CD14-positive monocyte (primary cell): ENCODE data around the gene RAPGEF2. TPM values are rescaled to one million over a fixed set of nuclear protein-coding genes. Genes with fewer than 3 reads are reported as not detected.

Experiments
- DNase-seq, 3 donors: peaks; one replicate each; pipeline ENCODE4 v3.0.0-alpha.2; 2011 to 2022
- H2AFZ ChIP-seq: 2 replicates; pipeline ENCODE4 v1.6.0; 2012; ENCODE audit warnings: mild to moderate bottlenecking, low read depth, low read length, inconsistent platforms; ENCODE audit not compliant: insufficient read depth, poor library complexity, severe bottlenecking
- H3K27ac ChIP-seq, 2 donors: 1 replicate in 1 of 2; 2 replicates in 1 of 2; pipeline ENCODE4 v1.5.1; 2012 to 2013; ENCODE audit warnings: low read length in 2 of 2, control low read depth in 1 of 2, inconsistent platforms in 1 of 2, low read depth in 1 of 2, mild to moderate bottlenecking in 1 of 2
- H3K27me3 ChIP-seq, 2 donors: one replicate each; pipeline versions ENCODE4 v1.6.0 to v1.6.1; 2011 to 2013; ENCODE audit warnings: low read length in 2 of 2; ENCODE audit not compliant: control insufficient read depth in 2 of 2, insufficient read depth in 2 of 2
- H3K36me3 ChIP-seq, 2 donors: replicated peaks in 1 of 2; 1 replicate in 1 of 2; 2 replicates in 1 of 2; pipeline versions ENCODE4 v1.5.1 to v1.6.1; 2012 to 2013; ENCODE audit warnings: low read length in 2 of 2, control low read depth in 1 of 2, inconsistent platforms in 1 of 2, mild to moderate bottlenecking in 1 of 2; ENCODE audit not compliant: insufficient read depth in 2 of 2, control insufficient read depth in 1 of 2
- H3K4me1 ChIP-seq, 2 donors: 1 replicate in 1 of 2; 2 replicates in 1 of 2; pipeline versions ENCODE4 v1.5.1 to v1.6.1; 2012 to 2013; ENCODE audit warnings: low read length in 2 of 2, control low read depth in 1 of 2, inconsistent platforms in 1 of 2, mild to moderate bottlenecking in 1 of 2, moderate library complexity in 1 of 2; ENCODE audit not compliant: insufficient read depth in 2 of 2, control insufficient read depth in 1 of 2
- H3K4me2 ChIP-seq: replicated peaks from 2 replicates; pipeline ENCODE3; 2012; ENCODE audit warnings: low read length, moderate library complexity, mild to moderate bottlenecking; ENCODE audit not compliant: poor library complexity, severe bottlenecking; ENCODE audit errors: extremely low read depth
- H3K4me3 ChIP-seq, 3 experiments: fragments of 200-600 bp in 1 of 3; sonication (generic) in 1 of 3; replicated peaks in 1 of 3; 1 replicate in 2 of 3; 2 replicates in 1 of 3; pipeline ENCODE4 v1.5.1; 2011 to 2013; ENCODE audit warnings: low read length in 3 of 3, mild to moderate bottlenecking in 3 of 3, control low read depth in 2 of 3, low read depth in 2 of 3, inconsistent platforms in 1 of 3, moderate library complexity in 1 of 3
- H3K79me2 ChIP-seq: 2 replicates; pipeline ENCODE4 v1.6.0; 2012; ENCODE audit warnings: mild to moderate bottlenecking, control low read depth, inconsistent platforms, low read length, moderate library complexity; ENCODE audit not compliant: insufficient read depth
- H3K9ac ChIP-seq: 2 replicates; pipeline ENCODE4 v1.6.0; 2017; ENCODE audit warnings: low read length, mild to moderate bottlenecking; ENCODE audit not compliant: insufficient read depth, poor library complexity, severe bottlenecking
- H3K9me3 ChIP-seq, 2 donors: replicated peaks in 1 of 2; 1 replicate in 1 of 2; 2 replicates in 1 of 2; pipeline versions ENCODE4 v1.5.1 to v1.6.1; 2012 to 2013; ENCODE audit warnings: low read length in 2 of 2, control low read depth in 1 of 2; ENCODE audit not compliant: control insufficient read depth in 1 of 2, insufficient read depth in 1 of 2
- H4K20me1 ChIP-seq: 2 replicates; pipeline ENCODE4 v1.6.0; 2012; ENCODE audit warnings: mild to moderate bottlenecking, low read length, control low read depth, moderate library complexity; ENCODE audit not compliant: insufficient read depth
- H3K27ac Mint-ChIP-seq, 7 donors: one replicate each; pipeline ENCODE4 v1.8.0; 2020; ENCODE audit warnings: mild to moderate bottlenecking in 7 of 7, mixed read lengths in 7 of 7, moderate library complexity in 6 of 7, inconsistent platforms in 2 of 7
- H3K27me3 Mint-ChIP-seq, 3 donors: one replicate each; pipeline ENCODE4 v1.8.0; 2021 to 2022; ENCODE audit warnings: low read depth in 3 of 3, mild to moderate bottlenecking in 3 of 3, mixed read lengths in 3 of 3, moderate library complexity in 3 of 3, inconsistent platforms in 1 of 3
- H3K36me3 Mint-ChIP-seq, 2 donors: one replicate each; pipeline ENCODE4 v1.8.0; 2020; ENCODE audit warnings: mixed read lengths in 2 of 2, inconsistent platforms in 1 of 2, mild to moderate bottlenecking in 1 of 2
- H3K4me1 Mint-ChIP-seq: one replicate; pipeline ENCODE4 v1.8.0; 2020; ENCODE audit warnings: mild to moderate bottlenecking, mixed read lengths
- H3K4me3 Mint-ChIP-seq, 2 donors: one replicate each; pipeline ENCODE4 v1.8.0; 2020; ENCODE audit warnings: mild to moderate bottlenecking in 2 of 2, mixed read lengths in 2 of 2, moderate library complexity in 1 of 2
- H3K9me3 Mint-ChIP-seq, 7 donors: one replicate each; pipeline ENCODE4 v1.8.0; 2020 to 2022; ENCODE audit warnings: mixed read lengths in 7 of 7, mild to moderate bottlenecking in 6 of 7, moderate library complexity in 6 of 7, inconsistent platforms in 2 of 7
- WGBS: methylation state at CpG from one replicate; pipeline ENCODE4 v1.1.5; 2013; ENCODE audit warnings: missing lambda C conversion rate; ENCODE audit not compliant: insufficient coverage; 5-methylcytosine and 5-hydroxymethylcytosine counted together
- intact Hi-C, 2 donors: fragments of 100-400 bp; cut with micrococcal nuclease; formaldehyde crosslinking; loops; one replicate each; pipeline versions ENCODE4 v1.15.0 to v1.15.1; 2023
- polyA plus RNA-seq, 3 donors: library from polyadenylated mRNA; depleted of rRNA in 1 of 3; unstranded in 2 of 3; stranded (reverse) in 1 of 3; fragments of 300-500 nt in 2 of 3; fragments of >200 nt in 1 of 3; fragmentation: Illumina TruSeq in 2 of 3; gene quantifications; 1 replicate in 2 of 3; 2 replicates in 1 of 3; pipeline ENCODE4 v1.2.3, GENCODE V29; 2012 to 2021
- TF ChIP-seq, protein P1 (sequence below): fragments of 200-600 bp; IDR thresholded peaks from one replicate; pipeline ENCODE4 v1.8.0; 2022; ENCODE audit warnings: antibody characterized with exemption, mild to moderate bottlenecking

RAPGEF2 gene
- polyA plus RNA-seq, 3 donors, result 1.5 to 29.8 (median 2.0) TPM

DNA sequence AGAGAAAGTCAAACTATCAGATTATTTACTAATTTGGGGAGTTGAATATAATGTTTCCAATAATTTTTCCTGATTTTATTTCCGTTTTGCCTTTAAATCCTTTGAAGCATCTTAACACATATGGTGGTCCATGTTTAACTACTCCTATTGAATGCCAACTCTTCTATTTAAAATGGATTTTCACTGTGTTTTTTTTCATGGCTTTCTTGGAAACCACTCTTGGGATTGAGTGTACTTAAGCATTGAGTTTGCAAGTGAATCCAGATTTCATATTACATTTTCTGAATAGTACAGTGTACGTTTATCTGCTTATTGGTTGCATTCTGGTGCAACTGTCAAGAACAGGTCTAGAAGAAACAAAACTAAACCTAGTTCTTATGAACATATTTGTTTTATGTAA is 45.6 kb downstream of the RAPGEF2 start:
- H3K27me3 ChIP-seq, result no peaks in the 10 kb centered on the region
- H3K9ac ChIP-seq, result no peak overlapping the region
- no peak for DNase-seq
- H2AFZ ChIP-seq, result no peak overlapping the region
- H3K4me3 Mint-ChIP-seq, result no peak overlapping the region
- H3K9me3 ChIP-seq, result no peaks in the 10 kb centered on the region
- H3K27ac ChIP-seq, result no peak overlapping the region
- no peaks in the 10 kb centered on the region for H3K36me3 ChIP-seq
- H3K9me3 Mint-ChIP-seq, result no peaks in the 10 kb centered on the region
- H3K79me2 ChIP-seq, result peaks cover 50% of the 10 kb centered on the region
- intact Hi-C loops, result no loop called here
- H3K4me1 ChIP-seq, result no peaks in the 10 kb centered on the region
- H3K4me3 ChIP-seq, result no peak overlapping the region
- no peak overlapping the region for H3K4me2 ChIP-seq
- H3K27me3 Mint-ChIP-seq, result peaks cover 0 to 1% (median 0%) of the 10 kb centered on the region in 3 donors
- H3K27ac Mint-ChIP-seq, result no peak overlapping the region
- TF ChIP-seq, protein P1, sequence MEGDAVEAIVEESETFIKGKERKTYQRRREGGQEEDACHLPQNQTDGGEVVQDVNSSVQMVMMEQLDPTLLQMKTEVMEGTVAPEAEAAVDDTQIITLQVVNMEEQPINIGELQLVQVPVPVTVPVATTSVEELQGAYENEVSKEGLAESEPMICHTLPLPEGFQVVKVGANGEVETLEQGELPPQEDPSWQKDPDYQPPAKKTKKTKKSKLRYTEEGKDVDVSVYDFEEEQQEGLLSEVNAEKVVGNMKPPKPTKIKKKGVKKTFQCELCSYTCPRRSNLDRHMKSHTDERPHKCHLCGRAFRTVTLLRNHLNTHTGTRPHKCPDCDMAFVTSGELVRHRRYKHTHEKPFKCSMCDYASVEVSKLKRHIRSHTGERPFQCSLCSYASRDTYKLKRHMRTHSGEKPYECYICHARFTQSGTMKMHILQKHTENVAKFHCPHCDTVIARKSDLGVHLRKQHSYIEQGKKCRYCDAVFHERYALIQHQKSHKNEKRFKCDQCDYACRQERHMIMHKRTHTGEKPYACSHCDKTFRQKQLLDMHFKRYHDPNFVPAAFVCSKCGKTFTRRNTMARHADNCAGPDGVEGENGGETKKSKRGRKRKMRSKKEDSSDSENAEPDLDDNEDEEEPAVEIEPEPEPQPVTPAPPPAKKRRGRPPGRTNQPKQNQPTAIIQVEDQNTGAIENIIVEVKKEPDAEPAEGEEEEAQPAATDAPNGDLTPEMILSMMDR, result no peak
- no CpG with 5 or more reads among the region's 2 CpGs for WGBS
- peaks cover 98% of the 10 kb centered on the region for H4K20me1 ChIP-seq
- H3K4me1 Mint-ChIP-seq, result peaks cover 8% of the 10 kb centered on the region
- no peaks in the 10 kb centered on the region for H3K36me3 Mint-ChIP-seq

DNA sequence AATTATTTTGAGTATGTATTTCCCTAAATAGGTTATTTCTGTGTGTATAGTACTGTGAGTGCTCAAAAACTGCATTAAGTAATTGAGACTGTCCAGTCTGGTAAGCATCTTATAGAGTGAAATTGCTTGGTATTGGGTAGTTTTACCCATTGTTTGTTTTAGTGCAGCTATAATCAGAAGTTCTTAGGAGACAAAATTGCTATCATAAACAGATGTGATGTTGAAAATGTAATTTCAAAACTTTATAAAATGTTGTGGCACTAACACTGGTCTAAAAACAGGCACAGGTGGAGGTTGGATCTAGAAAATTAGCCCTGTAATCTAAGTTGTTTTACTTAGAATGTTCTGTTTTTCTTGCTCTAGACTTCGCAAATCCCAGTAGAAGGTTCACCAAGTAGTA is 46.8 kb downstream of the RAPGEF2 start:
- TF ChIP-seq, protein P1, result no peak
- Mint-ChIP-seq H3K4me1 (peaks cover 6% of the 10 kb centered on the region), H3K27ac (no peak overlapping the region), H3K27me3 (peaks cover 0 to 1% (median 0%) of the 10 kb centered on the region in 3 donors), H3K4me3 (no peak overlapping the region), H3K36me3 (no peaks in the 10 kb centered on the region), H3K9me3 (no peaks in the 10 kb centered on the region)
- no peak for DNase-seq
- Histone ChIP-seq H3K4me2 (no peak overlapping the region), H3K4me1 (no peaks in the 10 kb centered on the region), H3K36me3 (no peaks in the 10 kb centered on the region), H4K20me1 (peaks cover 98% of the 10 kb centered on the region), H3K27me3 (no peaks in the 10 kb centered on the region), H3K27ac (no peak overlapping the region), H3K4me3 (no peak overlapping the region), H3K9me3 (no peaks in the 10 kb centered on the region), H3K9ac (no peak overlapping the region), H3K79me2 (peaks cover 58% of the 10 kb centered on the region), H2AFZ (no peak overlapping the region)
- WGBS, result no CpG with 5 or more reads among the region's 1 CpG
- intact Hi-C loops, result no loop called here
